HEK293T (cell line): ENCODE results near the gene STIL.

Experiments
- CTCF ChIA-PET: fragments of 350-600 bp; formaldehyde crosslinking; extraction: SDS; loops from one replicate; lab custom pipeline; 2021; ENCODE audit warnings: antibody characterized with exemption, inconsistent platforms; lab: Yijun Ruan, JAX
- POLR2A ChIA-PET: fragments of 350-600 bp; formaldehyde crosslinking; extraction: SDS; loops from one replicate; lab custom pipeline; 2020; ENCODE audit warnings: antibody characterized with exemption, inconsistent platforms; lab: Yijun Ruan, JAX
- DNase-seq: peaks from one replicate; pipeline ENCODE4 v3.0.0; 2012; ENCODE audit warnings: mixed read lengths; ENCODE audit errors: extremely low spot score
- ARNT ChIP-seq: fragments of 450-650 bp; IDR thresholded peaks from 2 replicates; pipeline ENCODE4 v1.6.1; 2017; ENCODE audit warnings: mild to moderate bottlenecking
- BHLHE40 ChIP-seq: fragments of 450-650 bp; IDR thresholded peaks from 2 replicates; pipeline ENCODE4 v1.6.1; 2016; ENCODE audit warnings: mild to moderate bottlenecking, moderate library complexity, borderline replicate concordance
- CTBP1 ChIP-seq: fragments of 450-650 bp; IDR thresholded peaks from 2 replicates; pipeline ENCODE4 v1.6.1; 2016; ENCODE audit warnings: borderline replicate concordance
- ELF4 ChIP-seq: fragments of 450-650 bp; IDR thresholded peaks from 2 replicates; pipeline ENCODE4 v1.6.1; 2017; ENCODE audit warnings: antibody characterized with exemption
- FOXA1 ChIP-seq: fragments of 450-650 bp; IDR thresholded peaks from 2 replicates; pipeline ENCODE4 v1.6.1; 2016; ENCODE audit warnings: mild to moderate bottlenecking
- FOXK2 ChIP-seq: fragments of 450-650 bp; IDR thresholded peaks from 2 replicates; pipeline ENCODE4 v1.6.1; 2016; ENCODE audit warnings: mild to moderate bottlenecking
- FOXM1 ChIP-seq: fragments of 450-650 bp; IDR thresholded peaks from 2 replicates; pipeline ENCODE4 v1.6.1; 2017; ENCODE audit warnings: mild to moderate bottlenecking, borderline replicate concordance
- HDGF ChIP-seq: fragments of 450-650 bp; IDR thresholded peaks from 2 replicates; pipeline ENCODE4 v1.6.1; 2017; ENCODE audit warnings: antibody characterized with exemption, borderline replicate concordance
- L3MBTL2 ChIP-seq: fragments of 450-650 bp; conservative IDR thresholded peaks from 2 replicates; pipeline ENCODE4 v1.6.1; 2016; ENCODE audit warnings: mild to moderate bottlenecking
- LEF1 ChIP-seq: fragments of 450-650 bp; IDR thresholded peaks from 2 replicates; pipeline ENCODE4 v1.6.1; 2017; ENCODE audit warnings: mild to moderate bottlenecking, borderline replicate concordance
- NFRKB ChIP-seq: fragments of 450-650 bp; IDR thresholded peaks from 2 replicates; pipeline ENCODE4 v1.6.1; 2016; ENCODE audit warnings: mild to moderate bottlenecking, moderate library complexity
- SP1 ChIP-seq: fragments of 450-650 bp; IDR thresholded peaks from 2 replicates; pipeline ENCODE4 v1.6.1; 2017
- SUZ12 ChIP-seq: fragments of 450-650 bp; IDR thresholded peaks from 2 replicates; pipeline ENCODE4 v1.6.1; 2016; ENCODE audit warnings: mild to moderate bottlenecking
- TARDBP ChIP-seq: fragments of 450-650 bp; IDR thresholded peaks from 2 replicates; pipeline ENCODE4 v1.6.1; 2016
- ZNF384 ChIP-seq: fragments of 450-650 bp; IDR thresholded peaks from 2 replicates; pipeline ENCODE4 v1.6.1; 2016
- TF ChIP-seq, protein P1 (sequence below): fragments of 450-650 bp; IDR thresholded peaks from 2 replicates; pipeline ENCODE4 v1.6.1; 2016

STIL gene

DNA sequence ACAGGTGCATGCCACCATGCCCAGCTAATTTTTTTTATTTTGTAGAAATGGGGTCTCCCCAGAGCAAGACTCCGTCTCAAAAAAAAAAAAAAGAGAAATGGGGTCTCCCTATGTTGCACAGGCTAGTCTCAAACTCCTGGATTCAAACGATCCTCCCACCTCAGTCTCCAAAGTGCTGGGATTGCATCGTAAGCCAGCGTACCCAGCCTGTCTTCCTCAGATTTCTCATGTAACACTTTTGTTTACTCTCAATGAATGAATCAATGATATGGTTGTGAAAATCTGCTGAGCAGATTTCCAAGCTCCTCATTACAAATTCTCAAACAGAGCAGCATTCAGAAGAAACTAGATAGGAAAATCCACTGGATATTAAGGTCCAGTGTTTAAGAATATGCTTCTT is 26.3 kb upstream of the STIL start:
- DNase-seq, result no peak
- POLR2A ChIA-PET, result interaction anchor here (3.5 kb wide), 1 partner anchor 26 kb away, joined by 16 read pairs; the partner anchor contains the start of gene STIL
- CTCF ChIA-PET, result interaction anchor here (1.0 to 2.1 kb wide), 2 partner anchors 11 to 14 kb away, joined by 4 to 5 read pairs; no protein-coding TSS in a partner anchor
- TF ChIP-seq HDGF, result no peak
- TF ChIP-seq L3MBTL2, result no peak
- no peak for TF ChIP-seq SP1
- TF ChIP-seq ELF4, result no peak

DNA sequence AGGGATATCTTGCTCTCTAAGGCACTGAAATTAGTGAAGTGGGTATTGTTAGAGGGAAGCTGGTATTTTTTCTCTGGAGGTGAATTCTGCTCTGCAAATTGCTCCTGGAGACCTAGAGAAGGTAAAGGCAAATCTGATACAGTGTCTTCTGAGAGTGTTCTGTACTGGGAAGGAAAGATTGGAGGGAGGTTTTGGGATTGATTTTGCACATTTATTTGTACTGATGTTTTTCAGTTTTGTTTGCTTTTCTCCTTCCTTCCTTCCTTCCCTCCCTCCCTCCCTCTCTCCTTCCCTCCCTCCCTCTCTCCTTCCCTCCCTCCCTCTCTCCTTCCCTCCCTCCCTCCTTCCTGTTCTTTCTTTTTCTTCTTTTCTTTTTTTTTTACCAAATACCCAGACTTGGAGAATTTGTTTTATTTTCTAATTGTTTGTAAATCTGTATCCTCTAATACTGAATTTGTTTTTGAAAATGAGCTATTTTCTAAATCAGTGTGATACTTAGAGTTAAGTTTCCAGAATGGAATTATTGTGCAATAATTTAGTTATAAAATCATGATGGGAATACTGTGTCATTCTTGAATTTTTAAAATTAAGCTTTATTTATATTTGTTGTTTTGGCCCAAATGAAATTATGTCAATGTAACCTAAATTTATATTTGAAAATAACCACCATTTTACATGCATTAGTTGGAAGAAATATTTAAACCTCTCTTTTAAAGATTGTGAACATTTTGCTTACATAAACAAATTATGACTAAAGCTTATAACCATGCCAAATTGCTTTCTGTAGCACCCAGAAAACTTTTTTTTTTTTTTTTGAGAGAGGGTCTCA is 24.5 kb upstream of the STIL start:
- no peak for DNase-seq
- ChIA-PET POLR2A (interaction anchor here (3.5 kb wide), 1 partner anchor 24 kb away, joined by 16 read pairs; the partner anchor contains the start of gene STIL), CTCF (interaction anchor here (0.7 to 2.1 kb wide), 5 partner anchors 12 to 660 kb away, joined by 3 to 5 read pairs (median 4); no protein-coding TSS in a partner anchor)
- TF ChIP-seq ARNT, result no peak
- TF ChIP-seq SUZ12, result no peak
- TF ChIP-seq, protein P1, sequence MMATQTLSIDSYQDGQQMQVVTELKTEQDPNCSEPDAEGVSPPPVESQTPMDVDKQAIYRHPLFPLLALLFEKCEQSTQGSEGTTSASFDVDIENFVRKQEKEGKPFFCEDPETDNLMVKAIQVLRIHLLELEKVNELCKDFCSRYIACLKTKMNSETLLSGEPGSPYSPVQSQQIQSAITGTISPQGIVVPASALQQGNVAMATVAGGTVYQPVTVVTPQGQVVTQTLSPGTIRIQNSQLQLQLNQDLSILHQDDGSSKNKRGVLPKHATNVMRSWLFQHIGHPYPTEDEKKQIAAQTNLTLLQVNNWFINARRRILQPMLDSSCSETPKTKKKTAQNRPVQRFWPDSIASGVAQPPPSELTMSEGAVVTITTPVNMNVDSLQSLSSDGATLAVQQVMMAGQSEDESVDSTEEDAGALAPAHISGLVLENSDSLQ, result no peak
- TF ChIP-seq L3MBTL2, result no peak

DNA sequence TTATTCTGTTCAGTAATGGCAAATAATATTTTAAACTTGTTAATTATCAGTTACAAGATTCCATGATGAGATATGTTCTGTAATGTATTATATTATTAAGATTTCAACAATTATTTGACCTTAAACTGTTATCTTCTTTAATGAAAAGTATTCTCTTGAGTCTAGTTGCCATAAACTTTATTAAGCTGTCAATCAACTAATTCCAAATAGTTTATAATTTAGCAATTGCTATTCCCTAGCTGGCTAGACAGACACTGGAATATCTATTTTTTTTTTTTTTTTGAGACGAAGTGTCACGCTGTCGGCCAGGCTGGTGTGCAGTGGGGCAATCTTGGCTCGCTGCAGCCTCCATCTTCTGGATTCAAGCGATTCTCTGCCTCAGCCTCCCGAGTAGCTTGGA is 23.4 kb upstream of the STIL start:
- DNase-seq, result no peak
- CTCF ChIA-PET, result interaction anchor here (0.7 kb wide), 1 partner anchor 661 kb away, joined by 3 read pairs; no protein-coding TSS in a partner anchor
- TF ChIP-seq SP1 (no peak), HDGF (no peak), CTBP1 (no peak)
- TF ChIP-seq, protein P1, result peak; percentile 68
- POLR2A ChIA-PET, result interaction anchor here (1.2 to 3.5 kb wide), 2 partner anchors 23 to 158 kb away, joined by 3 to 16 read pairs; partner anchors contain the start of gene STIL

DNA sequence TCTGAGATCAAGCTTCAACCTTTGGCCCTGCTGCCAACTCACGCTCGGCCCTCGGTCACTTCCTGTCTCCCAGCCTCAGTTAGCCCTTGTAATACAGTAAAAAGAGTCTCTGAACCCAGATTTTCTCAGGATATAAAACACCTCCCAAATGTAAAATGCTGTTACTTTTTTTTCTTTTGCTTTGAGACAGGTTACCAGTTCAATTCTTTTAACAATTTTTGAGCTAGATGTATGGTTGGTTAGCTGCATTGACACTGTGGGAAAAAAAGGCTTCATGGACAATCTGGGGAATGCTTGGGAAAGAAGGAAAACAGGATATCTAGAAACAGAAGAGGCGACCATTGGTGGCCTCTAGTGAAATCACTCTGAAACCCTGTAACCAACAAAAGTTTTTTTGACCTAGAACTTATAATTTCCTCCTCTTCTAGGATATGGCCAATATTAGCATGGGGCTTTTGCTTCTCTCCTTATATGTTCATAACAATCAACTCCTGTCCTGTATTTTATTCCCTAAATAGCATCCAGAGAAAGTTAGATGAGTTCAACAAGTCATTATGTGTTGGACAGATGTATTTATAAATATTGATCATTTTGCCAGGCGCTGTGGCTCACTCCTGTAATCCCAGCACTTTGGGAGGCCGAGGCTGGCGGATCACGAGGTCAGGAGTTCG is 21.0 kb upstream of the STIL start:
- no peak for DNase-seq
- CTCF ChIA-PET, result interaction anchor here (0.6 to 1.2 kb wide), 3 partner anchors 16 to 145 kb away, joined by 3 to 4 read pairs (median 3); partner anchors contain the start of gene PDZK1IP1
- TF ChIP-seq ELF4 (no peak), ARNT (no peak), CTBP1 (no peak), ZNF384 (no peak), BHLHE40 (no peak), L3MBTL2 (no peak), SUZ12 (no peak), FOXA1 (no peak), HDGF (no peak), NFRKB (no peak), FOXK2 (no peak), TARDBP (no peak), FOXM1 (no peak), LEF1 (no peak), SP1 (no peak)
- TF ChIP-seq, protein P1, result no peak
- POLR2A ChIA-PET, result interaction anchor here (0.6 to 3.8 kb wide), 8 partner anchors 11 to 390 kb away, joined by 3 to 88 read pairs (median 4); partner anchors contain the start of gene STIL

DNA sequence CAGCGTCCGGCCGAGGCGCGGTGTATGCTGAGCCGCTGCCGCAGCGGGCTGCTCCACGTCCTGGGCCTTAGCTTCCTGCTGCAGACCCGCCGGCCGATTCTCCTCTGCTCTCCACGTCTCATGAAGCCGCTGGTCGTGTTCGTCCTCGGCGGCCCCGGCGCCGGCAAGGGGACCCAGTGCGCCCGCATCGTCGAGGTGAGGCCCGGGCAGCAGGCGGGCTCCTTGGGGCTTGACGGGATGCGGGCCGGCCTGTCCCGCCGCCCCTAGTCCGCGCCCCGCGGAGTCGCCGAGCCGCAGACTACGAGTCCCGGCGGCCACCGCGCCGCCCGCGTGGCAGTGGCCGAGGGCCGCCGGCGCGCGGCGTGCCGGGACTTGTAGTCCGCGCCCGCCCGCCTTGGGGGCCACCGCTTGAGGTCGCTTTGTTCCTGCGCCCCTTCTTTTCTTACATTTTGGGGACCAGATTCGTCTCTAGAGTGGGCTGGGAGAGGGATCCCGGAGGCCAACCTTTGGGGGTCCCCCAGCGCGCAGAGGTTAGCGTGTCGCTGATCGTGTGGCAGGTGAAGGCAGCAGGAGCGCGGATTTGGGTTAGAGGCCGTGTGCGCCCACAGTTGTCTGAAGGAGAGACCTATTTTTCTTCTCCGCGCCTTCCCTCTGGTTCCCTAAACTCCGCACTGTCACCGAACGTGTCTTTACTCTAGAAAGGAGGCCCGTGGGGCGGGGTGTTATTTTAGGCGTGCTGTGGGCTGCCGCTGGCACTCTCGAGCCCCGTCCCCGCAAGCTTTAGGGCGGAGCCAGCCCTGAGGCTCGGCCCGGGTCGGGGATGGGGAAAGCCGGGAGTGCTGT is 20.2 kb upstream of the STIL start:
- ChIA-PET CTCF (interaction anchor here (0.6 to 1.2 kb wide), 4 partner anchors 10 to 144 kb away, joined by 3 to 6 read pairs (median 4); partner anchors contain the start of gene PDZK1IP1), POLR2A (interaction anchor here (0.6 to 3.8 kb wide), 25 partner anchors 10 to 392 kb away, joined by 3 to 88 read pairs (median 3); partner anchors contain the start of genes PDZK1IP1 and STIL)

More for the DNA sequence above, 20.2 kb upstream of the STIL start:
- peak; percentile 86 for DNase-seq
- no peak for TF ChIP-seq FOXK2
- TF ChIP-seq LEF1, result 0 out of 2 replicates have a peak, but pooled peaks have one; percentile 28
